Measurements from ENCODE around the gene ZBTB38.

DNA sequence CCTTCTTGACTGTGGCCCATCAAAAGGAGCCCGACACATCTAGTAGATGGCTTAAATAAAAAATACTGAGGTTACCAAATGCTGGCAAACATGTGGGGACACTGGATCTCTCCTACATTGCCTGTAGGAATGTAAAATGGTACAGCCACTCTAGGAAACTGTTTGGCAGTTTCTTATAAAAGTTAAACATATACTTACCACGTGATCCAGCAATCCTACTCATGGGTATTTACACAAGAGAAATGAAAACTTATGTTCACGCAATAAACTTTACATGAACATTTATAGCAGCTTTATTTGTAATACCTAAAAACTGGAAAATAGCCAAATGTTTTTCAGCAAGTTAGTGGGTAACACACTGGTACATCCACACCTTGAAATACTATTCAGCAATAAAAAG is 9.1 kb downstream of the ZBTB38 start:
- no peak for TF ChIP-seq CTCF (IDR thresholded peaks at IDR 0.05; ENCODE audit: borderline replicate concordance, extremely low read depth, low read length, poor library complexity, severe bottlenecking)
- no peak for TF ChIP-seq EZH2 (IDR thresholded peaks at IDR 0.05; ENCODE audit: borderline replicate concordance, low read depth, low read length, severe bottlenecking)
